Femur (tissue), 1 donor: ENCODE data around the gene SFTPD.

Experiments
- DNase-seq: peaks from one replicate; pipeline ENCODE4 v3.0.0-alpha.2; 2017

SFTPD gene

DNA sequence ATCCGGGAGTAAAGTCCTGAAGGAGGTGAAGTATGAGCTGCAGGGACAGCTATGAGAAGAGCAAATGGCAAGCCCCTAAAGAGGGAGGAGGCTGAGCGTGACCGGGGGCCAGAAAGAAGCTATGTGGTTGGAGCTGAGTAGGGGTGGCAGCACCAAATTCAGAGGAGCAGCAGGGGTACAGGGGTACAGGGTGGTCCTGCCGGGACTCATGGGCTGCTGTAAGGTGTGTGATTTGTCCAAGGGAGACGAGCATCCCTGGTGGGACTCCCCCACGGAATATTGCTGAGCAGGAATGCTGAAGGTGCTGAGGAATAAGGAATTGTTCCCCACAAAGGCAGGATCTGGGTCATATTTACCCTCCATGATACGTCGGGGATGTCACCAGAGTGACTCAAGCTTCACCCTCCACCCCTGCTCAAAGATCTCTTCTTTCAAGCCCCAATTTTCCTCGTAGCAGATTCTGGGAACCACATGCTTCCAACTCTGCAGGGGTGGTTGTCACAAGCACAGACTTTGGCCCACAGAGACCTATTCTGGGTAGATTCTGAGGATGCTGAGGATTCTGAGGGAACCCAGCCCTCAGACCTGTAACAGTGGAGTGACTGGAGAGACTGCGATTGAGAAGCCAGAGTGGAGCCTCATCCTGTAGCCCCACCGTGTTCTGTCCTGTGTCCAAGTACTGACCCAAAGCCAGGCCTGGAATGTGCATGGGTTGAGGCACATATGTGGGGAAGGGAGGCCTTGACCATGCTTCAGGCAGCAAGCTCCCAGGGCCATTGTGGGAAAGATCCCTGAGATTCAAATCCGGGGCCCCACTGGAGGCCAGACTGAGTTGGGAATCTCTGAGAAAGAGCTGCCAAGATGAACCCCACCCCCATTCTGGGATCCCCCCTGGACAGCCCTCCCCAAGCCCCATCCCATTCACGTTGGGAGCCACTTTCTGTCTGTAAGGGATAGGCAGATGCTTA lies 4.2 kb downstream of the SFTPD start:
- peak; percentile 5 for DNase-seq

DNA sequence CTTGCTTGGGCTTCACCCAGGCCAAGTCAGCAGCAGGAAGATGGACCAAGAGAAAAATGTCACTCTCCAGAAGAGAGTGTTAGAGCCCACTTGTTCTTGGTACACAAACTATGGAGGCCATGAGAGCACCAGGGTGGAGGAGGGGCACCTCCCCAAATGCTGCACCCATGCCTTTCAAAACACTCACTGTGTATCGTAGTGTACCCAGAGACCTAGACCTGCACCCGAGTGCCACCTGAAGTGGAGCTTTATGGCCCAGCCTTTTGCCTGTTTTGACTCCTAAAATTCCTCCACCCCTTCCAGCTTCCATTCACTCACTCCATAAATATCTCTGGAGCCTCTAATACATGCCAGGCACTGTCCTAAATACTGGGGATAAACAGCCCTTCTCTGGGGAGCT lies 5.0 kb downstream of the SFTPD start:
- peak; percentile 5 for DNase-seq

- DNase-seq, result peak; percentile 9
Measured at GRCh38 chr10:79942261-79943185, 6.4 kb downstream of the SFTPD start.

DNA sequence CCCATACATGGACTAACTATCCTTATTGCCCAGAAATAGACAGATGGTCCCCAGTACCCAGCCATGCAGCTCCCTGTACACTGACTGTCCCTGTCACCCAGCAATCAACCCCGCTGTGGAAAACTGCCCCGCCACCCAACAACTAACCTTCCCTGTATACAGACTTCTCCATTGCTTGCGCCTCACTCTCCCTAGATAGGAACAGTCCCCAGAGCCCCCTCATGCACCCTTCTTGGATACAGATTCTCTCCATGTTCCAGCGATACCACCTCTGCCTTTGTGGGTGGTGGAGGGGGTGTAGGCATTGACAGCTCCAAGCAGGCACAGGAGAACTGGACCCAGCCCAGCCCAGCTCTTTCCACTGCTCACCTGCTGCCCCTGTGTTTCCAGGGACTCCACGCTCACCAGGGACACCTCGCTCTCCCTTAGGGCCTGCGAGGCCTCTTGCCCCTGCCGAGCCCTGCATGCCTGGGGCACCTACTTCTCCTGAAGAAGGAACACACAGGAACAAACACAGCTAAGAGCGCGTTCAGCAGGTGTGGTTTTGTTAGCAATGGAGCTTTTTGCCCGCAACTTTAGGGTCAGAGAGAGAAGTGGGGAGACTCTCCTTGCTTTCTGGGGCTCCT lies 7.2 kb downstream of the SFTPD start:
- peak; percentile 7 for DNase-seq

GRCh38 chr10:79941146-79941545 lies 7.8 kb downstream of the SFTPD start:
- peak; percentile 8 for DNase-seq

GRCh38 chr10:79940431-79940830 lies 8.5 kb downstream of the SFTPD start:
- DNase-seq, result peak; percentile 12

DNA sequence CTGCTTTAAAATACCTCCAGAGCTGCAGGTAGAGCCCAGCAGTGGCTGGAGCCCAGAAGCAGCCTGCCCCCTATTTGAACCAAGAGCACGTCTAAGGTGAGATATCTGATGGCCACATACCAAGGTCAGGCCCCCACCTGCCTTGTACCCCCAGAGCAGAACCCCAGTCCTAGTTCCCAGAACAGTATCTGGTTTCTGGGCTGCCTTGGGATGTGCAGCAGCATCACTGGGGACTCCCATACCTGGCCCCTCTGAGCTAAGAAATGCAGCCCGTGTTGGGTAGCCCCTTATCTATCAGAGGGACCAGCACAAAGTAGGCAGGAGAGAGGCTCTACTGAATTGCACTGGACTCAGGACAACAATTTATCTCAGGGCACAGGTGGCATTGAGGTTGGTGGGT lies 8.9 kb downstream of the SFTPD start:
- DNase-seq, result peak; percentile 4

DNA sequence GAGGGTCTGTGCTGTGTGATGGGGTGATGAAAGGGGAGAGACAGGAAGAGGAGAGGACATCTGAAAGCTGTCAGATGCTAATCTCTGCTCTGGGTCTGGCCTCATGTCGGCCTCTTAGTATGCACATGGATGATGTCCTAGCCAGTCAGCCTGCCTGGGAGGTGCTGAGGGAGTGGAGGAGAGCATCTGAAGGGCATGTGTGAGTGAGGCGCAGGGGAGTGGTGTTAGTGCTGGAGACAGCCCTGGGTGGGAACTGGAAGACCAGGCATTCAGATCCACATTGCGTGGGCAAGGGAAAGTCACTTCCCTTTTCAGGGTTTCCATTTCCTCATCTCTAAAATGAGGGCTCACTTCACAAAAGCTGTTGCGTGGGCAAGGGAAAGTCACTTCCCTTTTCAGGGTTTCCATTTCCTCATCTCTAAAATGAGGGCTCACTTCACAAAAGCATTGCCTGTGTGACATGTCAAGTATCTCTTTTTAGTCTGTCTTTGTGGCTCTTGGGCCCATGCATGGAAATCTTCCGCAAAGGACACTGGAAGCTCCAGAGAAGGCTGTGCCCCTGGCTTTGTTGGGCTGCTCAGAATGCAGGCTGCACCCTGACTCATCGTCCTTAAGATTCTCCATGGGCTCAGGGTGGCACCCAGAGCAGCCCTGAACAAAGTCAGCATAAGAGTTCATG lies 10.0 kb downstream of the SFTPD start:
- DNase-seq, result peak; percentile 43

DNA sequence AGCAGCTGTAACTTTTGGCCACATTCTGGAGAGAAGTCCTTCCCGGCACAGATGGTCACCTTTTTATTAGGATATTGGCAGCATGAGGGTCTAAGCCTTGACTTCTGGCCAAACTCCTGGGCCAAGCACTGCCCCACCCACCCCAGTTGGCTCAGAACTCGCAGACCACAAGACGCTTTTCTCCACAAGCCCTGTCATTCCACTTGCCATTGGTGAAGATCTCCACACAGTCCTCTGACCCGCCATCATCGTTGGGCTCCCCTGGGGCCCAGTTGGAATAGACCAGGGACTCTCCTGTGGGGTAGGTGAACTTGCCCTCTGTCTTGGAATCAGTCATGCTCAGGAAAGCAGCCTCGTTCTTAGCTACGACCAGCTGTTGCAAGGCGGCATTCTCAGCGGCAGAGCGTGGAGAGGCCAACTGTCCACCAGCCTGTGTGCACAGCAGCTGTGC lies 11.2 kb downstream of the SFTPD start:
- peak; percentile 59 for DNase-seq

GRCh38 chr10:79936625-79937615 lies 12.0 kb downstream of the SFTPD start:
- peak; percentile 20 for DNase-seq

GRCh38 chr10:79933961-79934360 lies 14.9 kb downstream of the SFTPD start:
- no peak for DNase-seq

GRCh38 chr10:79932841-79933379 lies 16.0 kb downstream of the SFTPD start:
- no peak for DNase-seq

DNA sequence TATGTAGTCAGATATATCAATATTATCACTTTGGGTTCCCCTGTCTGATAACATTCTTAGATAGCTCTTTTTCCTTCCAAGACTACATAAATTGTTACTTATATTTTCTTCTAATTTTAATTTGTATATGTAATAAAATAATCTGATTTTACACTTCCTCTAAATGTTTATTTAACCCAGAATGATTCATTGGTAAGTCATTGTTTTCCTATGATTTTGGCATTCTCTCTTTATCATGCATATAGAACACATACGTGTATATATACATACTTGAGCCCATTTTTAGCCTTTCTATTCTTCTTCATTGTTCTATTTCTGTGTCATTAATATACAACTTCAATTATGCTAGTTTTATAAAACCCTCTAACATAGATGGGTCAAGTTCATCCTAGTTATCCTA lies 16.6 kb downstream of the SFTPD start:
- DNase-seq, result no peak

DNA sequence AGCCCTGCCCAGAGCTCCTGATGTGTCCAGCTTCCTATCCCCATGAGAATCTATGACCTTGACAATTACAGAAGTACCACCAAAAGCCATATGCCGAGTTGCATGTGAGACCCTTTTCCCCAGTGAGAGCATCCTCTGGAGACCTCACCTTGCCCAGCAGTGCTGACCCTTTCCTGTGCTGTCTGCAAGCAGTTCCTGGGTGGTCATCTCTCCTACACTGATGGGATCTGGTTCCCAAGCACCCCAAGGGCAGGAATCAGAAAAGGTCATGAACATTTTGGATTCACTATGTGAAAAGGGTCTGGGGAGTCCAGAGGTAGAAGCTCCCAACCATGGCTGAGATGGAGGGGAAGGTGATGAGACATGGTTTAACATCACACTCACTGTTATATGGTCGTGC lies 18.2 kb downstream of the SFTPD start:
- no peak for DNase-seq

- no peak for DNase-seq
Measured at GRCh38 chr10:79930267-79930666, 18.6 kb downstream of the SFTPD start.

DNA sequence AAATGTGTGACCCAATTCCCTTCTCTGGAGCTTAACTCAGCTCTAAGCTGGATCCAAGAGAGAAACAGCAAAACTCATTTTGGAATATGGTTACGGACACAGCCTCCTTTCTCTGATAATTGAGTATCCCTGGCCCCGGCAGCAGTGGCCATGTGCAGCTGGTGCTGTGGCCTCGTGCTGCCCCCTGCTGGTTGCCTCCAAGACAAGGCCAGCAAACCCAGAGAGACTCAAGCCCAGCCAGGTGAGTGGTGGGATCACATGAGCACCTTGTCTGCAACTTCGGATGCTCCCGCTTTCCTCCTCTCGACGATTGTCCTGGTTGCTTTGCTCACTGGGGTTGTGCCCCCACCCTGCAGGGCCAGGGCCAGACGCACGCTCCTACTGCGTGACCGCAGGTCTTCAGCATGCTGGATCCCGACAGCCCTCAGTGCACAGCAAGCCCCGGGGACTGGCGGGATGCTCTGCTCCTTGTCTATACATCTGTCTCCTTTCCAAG lies 19.4 kb downstream of the SFTPD start:
- peak; percentile 82 for DNase-seq

DNA sequence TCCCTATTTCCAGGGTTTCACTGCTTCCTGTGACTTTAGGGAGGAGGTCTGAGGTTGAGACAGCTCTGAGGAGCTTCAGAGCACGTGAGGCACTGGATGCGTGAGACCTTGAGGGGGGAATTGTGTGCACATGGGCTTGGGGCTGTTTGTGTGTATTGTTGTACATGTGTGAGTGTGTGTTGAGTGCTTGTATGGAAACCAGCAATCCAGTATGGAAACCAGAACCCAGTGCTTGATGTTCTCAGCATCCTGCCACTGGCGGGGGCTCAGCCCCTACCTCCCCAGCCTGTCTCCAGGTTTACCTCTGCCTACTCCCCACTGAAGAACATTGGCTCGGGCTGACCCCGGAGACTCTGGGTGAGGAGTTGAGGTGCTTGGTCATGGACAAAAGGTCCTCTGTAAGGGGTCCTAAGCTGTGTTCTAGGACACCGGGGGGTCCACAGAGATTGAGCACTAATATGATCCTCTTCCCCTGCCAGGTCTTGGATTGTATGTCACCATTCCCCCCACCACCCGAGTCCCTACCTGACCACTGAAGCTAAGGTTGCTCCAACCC lies 20.8 kb downstream of the SFTPD start:
- no peak for DNase-seq

GRCh38 chr10:79927111-79927828 lies 21.6 kb downstream of the SFTPD start:
- no peak for DNase-seq

GRCh38 chr10:79926037-79926436 lies 22.9 kb downstream of the SFTPD start:
- DNase-seq, result no peak

DNA sequence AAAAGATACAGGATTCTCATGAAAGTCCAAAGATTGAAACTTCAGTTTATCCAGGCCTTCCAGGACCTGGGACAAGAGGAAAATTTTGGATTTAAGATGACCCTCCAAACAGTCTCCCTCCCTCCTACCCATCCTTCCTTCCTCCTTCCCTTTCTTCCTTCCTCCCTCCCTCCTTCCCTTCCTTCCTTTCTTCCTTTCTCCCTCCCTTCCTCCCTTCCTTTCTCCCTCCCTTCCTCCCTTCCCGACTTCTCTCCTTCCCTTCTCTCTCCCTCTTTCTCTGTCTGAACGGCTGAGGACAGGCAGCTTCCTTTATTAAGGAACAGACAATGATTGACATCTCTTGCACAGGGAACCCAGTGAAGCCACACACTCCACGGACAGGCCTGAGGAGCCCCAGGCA lies 23.3 kb downstream of the SFTPD start:
- DNase-seq, result no peak
